HCT116 (cell line): ENCODE data around the gene DNLZ.

ENCODE experiments used
- CEBPB ChIP-seq: IDR thresholded peaks from 2 replicates; pipeline ENCODE4 v1.6.1; 2012; ENCODE audit warnings: low read depth
- EGR1 ChIP-seq: IDR thresholded peaks from 2 replicates; pipeline ENCODE4 v1.6.1; 2012; ENCODE audit warnings: low read depth
- EZH2 ChIP-seq: fragments of 200-600 bp; sonication (generic); IDR thresholded peaks from 2 replicates; pipeline ENCODE4 v1.6.1; 2017; ENCODE audit warnings: antibody characterized with exemption, mixed run types
- POLR2A ChIP-seq: IDR thresholded peaks from 2 replicates; pipeline ENCODE4 v1.7.0; 2011; ENCODE audit warnings: borderline replicate concordance; ENCODE audit not compliant: insufficient read depth, insufficient read length; ENCODE audit errors: extremely low read depth
- POLR2AphosphoS5 ChIP-seq: IDR thresholded peaks from 2 replicates; pipeline ENCODE4 v1.6.1; 2011; ENCODE audit warnings: mild to moderate bottlenecking, low read depth, low read length, moderate library complexity
- RAD21 ChIP-seq: IDR thresholded peaks from 2 replicates; pipeline ENCODE4 v1.6.1; 2012; ENCODE audit warnings: low read depth, mild to moderate bottlenecking
- SP1 ChIP-seq: IDR thresholded peaks from 2 replicates; pipeline ENCODE4 v1.6.1; 2012; ENCODE audit warnings: low read depth
- YY1 ChIP-seq: IDR thresholded peaks from 2 replicates; pipeline ENCODE4 v1.6.1; 2011; ENCODE audit warnings: low read length, low read depth, moderate library complexity, mild to moderate bottlenecking; ENCODE audit not compliant: insufficient replicate concordance; ENCODE audit errors: extremely low read depth
- TF ChIP-seq, protein P1 (sequence below), 3 experiments: fragments of 200-600 bp in 1 of 3; sonication (generic) in 1 of 3; IDR thresholded peaks in 2 of 3; conservative IDR thresholded peaks in 1 of 3; 2 replicates each; pipeline ENCODE4 v1.5.1; 2012 to 2017; ENCODE audit warnings: low read depth in 2 of 3, low read length in 2 of 3, antibody characterized with exemption in 1 of 3, borderline replicate concordance in 1 of 3, control low read depth in 1 of 3, mild to moderate bottlenecking in 1 of 3, mixed read lengths in 1 of 3, mixed run types in 1 of 3, moderate library complexity in 1 of 3; ENCODE audit not compliant: insufficient read depth in 1 of 3
- TF ChIP-seq, protein P2 (sequence below): IDR thresholded peaks from 2 replicates; pipeline ENCODE4 v1.6.1; 2012; ENCODE audit warnings: low read depth
- TF ChIP-seq, protein P3 (sequence below): IDR thresholded peaks from 2 replicates; pipeline ENCODE4 v1.6.1; 2012

DNA sequence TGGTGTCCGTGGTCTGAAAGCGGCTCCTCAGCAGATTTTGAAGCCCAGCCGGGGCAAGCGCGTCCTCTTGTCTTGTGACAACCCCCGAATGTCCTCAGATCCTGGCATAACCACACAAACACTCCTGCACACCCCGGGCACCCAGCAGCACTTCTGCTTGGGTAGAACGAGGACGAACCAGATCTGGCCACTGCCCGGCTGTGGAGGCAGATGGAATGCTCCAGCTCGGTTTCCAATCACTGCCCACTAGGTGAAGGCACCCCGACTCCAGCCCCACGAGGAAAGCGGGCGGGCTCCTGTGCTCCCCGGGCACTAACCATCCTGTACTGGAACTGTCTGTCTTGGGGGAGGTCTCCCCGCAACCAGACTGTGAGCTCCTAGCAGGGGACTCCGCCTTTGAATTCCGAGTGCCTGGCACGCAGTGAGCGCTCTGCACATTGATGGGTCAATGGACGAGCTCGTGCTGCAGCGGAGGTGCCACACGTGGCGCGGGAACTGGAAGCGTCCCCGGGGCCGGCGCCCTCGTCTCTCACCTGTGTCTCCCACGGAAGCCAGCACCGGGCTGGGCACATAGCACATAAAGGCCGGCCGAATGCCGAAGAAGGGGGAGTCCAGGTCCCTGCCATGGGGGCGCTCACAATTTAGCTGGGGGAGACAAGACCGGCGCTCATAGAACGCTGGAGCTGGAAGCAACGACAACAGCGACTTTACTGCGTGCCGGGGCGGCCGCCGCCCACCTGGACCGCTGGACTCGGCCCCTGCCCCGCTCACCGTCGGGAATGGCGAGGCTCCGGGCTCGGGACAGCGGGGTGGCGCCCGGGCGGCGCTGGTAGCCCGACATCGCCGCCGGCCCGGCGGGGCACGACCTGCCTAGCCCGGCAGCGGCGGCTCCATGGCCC is 46.3 kb upstream of the DNLZ start:
- TF ChIP-seq POLR2A (no peak), YY1 (no peak), POLR2AphosphoS5 (no peak), RAD21 (no peak), EZH2 (no peak), SP1 (no peak), EGR1 (no peak), CEBPB (no peak)
- TF ChIP-seq, protein P1, sequence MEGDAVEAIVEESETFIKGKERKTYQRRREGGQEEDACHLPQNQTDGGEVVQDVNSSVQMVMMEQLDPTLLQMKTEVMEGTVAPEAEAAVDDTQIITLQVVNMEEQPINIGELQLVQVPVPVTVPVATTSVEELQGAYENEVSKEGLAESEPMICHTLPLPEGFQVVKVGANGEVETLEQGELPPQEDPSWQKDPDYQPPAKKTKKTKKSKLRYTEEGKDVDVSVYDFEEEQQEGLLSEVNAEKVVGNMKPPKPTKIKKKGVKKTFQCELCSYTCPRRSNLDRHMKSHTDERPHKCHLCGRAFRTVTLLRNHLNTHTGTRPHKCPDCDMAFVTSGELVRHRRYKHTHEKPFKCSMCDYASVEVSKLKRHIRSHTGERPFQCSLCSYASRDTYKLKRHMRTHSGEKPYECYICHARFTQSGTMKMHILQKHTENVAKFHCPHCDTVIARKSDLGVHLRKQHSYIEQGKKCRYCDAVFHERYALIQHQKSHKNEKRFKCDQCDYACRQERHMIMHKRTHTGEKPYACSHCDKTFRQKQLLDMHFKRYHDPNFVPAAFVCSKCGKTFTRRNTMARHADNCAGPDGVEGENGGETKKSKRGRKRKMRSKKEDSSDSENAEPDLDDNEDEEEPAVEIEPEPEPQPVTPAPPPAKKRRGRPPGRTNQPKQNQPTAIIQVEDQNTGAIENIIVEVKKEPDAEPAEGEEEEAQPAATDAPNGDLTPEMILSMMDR (IDR thresholded peaks at IDR 0.05 in 2 of 3, conservative IDR thresholded peaks at IDR 0.05 in 1 of 3; ENCODE audit: borderline replicate concordance in 1 of 3, insufficient read depth in 1 of 3, low read depth in 2 of 3, low read length in 2 of 3): no peak
- TF ChIP-seq, protein P2, sequence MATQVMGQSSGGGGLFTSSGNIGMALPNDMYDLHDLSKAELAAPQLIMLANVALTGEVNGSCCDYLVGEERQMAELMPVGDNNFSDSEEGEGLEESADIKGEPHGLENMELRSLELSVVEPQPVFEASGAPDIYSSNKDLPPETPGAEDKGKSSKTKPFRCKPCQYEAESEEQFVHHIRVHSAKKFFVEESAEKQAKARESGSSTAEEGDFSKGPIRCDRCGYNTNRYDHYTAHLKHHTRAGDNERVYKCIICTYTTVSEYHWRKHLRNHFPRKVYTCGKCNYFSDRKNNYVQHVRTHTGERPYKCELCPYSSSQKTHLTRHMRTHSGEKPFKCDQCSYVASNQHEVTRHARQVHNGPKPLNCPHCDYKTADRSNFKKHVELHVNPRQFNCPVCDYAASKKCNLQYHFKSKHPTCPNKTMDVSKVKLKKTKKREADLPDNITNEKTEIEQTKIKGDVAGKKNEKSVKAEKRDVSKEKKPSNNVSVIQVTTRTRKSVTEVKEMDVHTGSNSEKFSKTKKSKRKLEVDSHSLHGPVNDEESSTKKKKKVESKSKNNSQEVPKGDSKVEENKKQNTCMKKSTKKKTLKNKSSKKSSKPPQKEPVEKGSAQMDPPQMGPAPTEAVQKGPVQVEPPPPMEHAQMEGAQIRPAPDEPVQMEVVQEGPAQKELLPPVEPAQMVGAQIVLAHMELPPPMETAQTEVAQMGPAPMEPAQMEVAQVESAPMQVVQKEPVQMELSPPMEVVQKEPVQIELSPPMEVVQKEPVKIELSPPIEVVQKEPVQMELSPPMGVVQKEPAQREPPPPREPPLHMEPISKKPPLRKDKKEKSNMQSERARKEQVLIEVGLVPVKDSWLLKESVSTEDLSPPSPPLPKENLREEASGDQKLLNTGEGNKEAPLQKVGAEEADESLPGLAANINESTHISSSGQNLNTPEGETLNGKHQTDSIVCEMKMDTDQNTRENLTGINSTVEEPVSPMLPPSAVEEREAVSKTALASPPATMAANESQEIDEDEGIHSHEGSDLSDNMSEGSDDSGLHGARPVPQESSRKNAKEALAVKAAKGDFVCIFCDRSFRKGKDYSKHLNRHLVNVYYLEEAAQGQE: no peak
- TF ChIP-seq, protein P3, sequence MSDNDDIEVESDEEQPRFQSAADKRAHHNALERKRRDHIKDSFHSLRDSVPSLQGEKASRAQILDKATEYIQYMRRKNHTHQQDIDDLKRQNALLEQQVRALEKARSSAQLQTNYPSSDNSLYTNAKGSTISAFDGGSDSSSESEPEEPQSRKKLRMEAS: peak; percentile 82
